Measurements from ENCODE around the gene FREM1.

Gene FREM1

GRCh38 chr9:14760060-14760459, 150.2 kb downstream of the FREM1 start:
- no peak for TF ChIP-seq ZNF274 (IDR thresholded peaks at IDR 0.05; ENCODE audit: low read depth, low read length)
- no peak overlapping the region for H3K4me3 ChIP-seq (ENCODE audit: low read length)

GRCh38 chr9:14756291-14756690, 153.9 kb downstream of the FREM1 start:
- H3K4me3 ChIP-seq (ENCODE audit: low read length) = no peak overlapping the region
- no peak for TF ChIP-seq ZNF274 (IDR thresholded peaks at IDR 0.05; ENCODE audit: low read depth, low read length)

- H3K4me3 ChIP-seq (ENCODE audit: low read length) = no peak overlapping the region
- TF ChIP-seq ZNF274 (IDR thresholded peaks at IDR 0.05; ENCODE audit: low read depth, low read length) = no peak
Measured at GRCh38 chr9:14752871-14753270, 157.4 kb downstream of the FREM1 start.

- no peak for TF ChIP-seq ZNF274 (IDR thresholded peaks at IDR 0.05; ENCODE audit: low read depth, low read length)
- no peak overlapping the region for H3K4me3 ChIP-seq (ENCODE audit: low read length)
Measured at GRCh38 chr9:14752271-14752670, 158.0 kb downstream of the FREM1 start.

- no peak for TF ChIP-seq ZNF274 (IDR thresholded peaks at IDR 0.05; ENCODE audit: low read depth, low read length)
- H3K4me3 ChIP-seq (ENCODE audit: low read length) = no peak overlapping the region
Measured at GRCh38 chr9:14750821-14751220, 159.4 kb downstream of the FREM1 start.

- TF ChIP-seq ZNF274 (IDR thresholded peaks at IDR 0.05; ENCODE audit: low read depth, low read length) = no peak
- no peak overlapping the region for H3K4me3 ChIP-seq (ENCODE audit: low read length)
Measured at GRCh38 chr9:14749741-14750211, 160.5 kb downstream of the FREM1 start.

GRCh38 chr9:14748373-14748772, 161.9 kb downstream of the FREM1 start:
- no peak for TF ChIP-seq ZNF274 (IDR thresholded peaks at IDR 0.05; ENCODE audit: low read depth, low read length)
- no peak overlapping the region for H3K4me3 ChIP-seq (ENCODE audit: low read length)

GRCh38 chr9:14747111-14747510, 163.1 kb downstream of the FREM1 start:
- TF ChIP-seq ZNF274 (IDR thresholded peaks at IDR 0.05; ENCODE audit: low read depth, low read length) = no peak
- no peak overlapping the region for H3K4me3 ChIP-seq (ENCODE audit: low read length)

- H3K4me3 ChIP-seq (ENCODE audit: low read length) = no peak overlapping the region
Measured at GRCh38 chr9:14746626-14747025, 163.6 kb downstream of the FREM1 start.

GRCh38 chr9:14744768-14745167, 165.5 kb downstream of the FREM1 start:
- TF ChIP-seq ZNF274 (IDR thresholded peaks at IDR 0.05; ENCODE audit: low read depth, low read length) = no peak

More at GRCh38 chr9:14746626-14747025, 163.6 kb downstream of the FREM1 start:
- TF ChIP-seq ZNF274 (IDR thresholded peaks at IDR 0.05; ENCODE audit: low read depth, low read length) = no peak

GRCh38 chr9:14741369-14741768, 168.9 kb downstream of the FREM1 start:
- TF ChIP-seq ZNF274 (IDR thresholded peaks at IDR 0.05; ENCODE audit: low read depth, low read length) = no peak

More at GRCh38 chr9:14744768-14745167, 165.5 kb downstream of the FREM1 start:
- no peak overlapping the region for H3K4me3 ChIP-seq (ENCODE audit: low read length)

GRCh38 chr9:14733133-14733532, 177.1 kb downstream of the FREM1 start:
- no peak overlapping the region for H3K4me3 ChIP-seq (ENCODE audit: low read length)

More at GRCh38 chr9:14741369-14741768, 168.9 kb downstream of the FREM1 start:
- H3K4me3 ChIP-seq (ENCODE audit: low read length) = no peak overlapping the region

GRCh38 chr9:14731294-14731981, 178.8 kb downstream of the FREM1 start:
- no peak overlapping the region for H3K4me3 ChIP-seq (ENCODE audit: low read length)
- no peak for TF ChIP-seq ZNF274 (IDR thresholded peaks at IDR 0.05; ENCODE audit: low read depth, low read length)

More at GRCh38 chr9:14733133-14733532, 177.1 kb downstream of the FREM1 start:
- no peak for TF ChIP-seq ZNF274 (IDR thresholded peaks at IDR 0.05; ENCODE audit: low read depth, low read length)

GRCh38 chr9:14730461-14730898, 179.7 kb downstream of the FREM1 start:
- no peak overlapping the region for H3K4me3 ChIP-seq (ENCODE audit: low read length)
- no peak for TF ChIP-seq ZNF274 (IDR thresholded peaks at IDR 0.05; ENCODE audit: low read depth, low read length)

GRCh38 chr9:14723301-14723700, 186.9 kb downstream of the FREM1 start:
- no peak for TF ChIP-seq ZNF274 (IDR thresholded peaks at IDR 0.05; ENCODE audit: low read depth, low read length)
- H3K4me3 ChIP-seq (ENCODE audit: low read length) = no peak overlapping the region

Measured in GM08714 (cell line).